A204.1 (cell line): ENCODE measurements around the gene MATN1.

ENCODE experiments used
- FAIRE-seq: peaks from 2 replicates; lab custom pipeline; 2012; peaks lifted over from hg19 to GRCh38; lab: Jason Lieb, UNC

MATN1 gene

GRCh38 chr1:30744060-30744756 lies 20.8 kb upstream of the MATN1 start:
- no peak for FAIRE-seq

GRCh38 chr1:30743584-30744059 lies 20.2 kb upstream of the MATN1 start:
- FAIRE-seq, result no peak

GRCh38 chr1:30742963-30743559 lies 19.7 kb upstream of the MATN1 start:
- FAIRE-seq, result no peak

GRCh38 chr1:30742300-30742962 lies 19.0 kb upstream of the MATN1 start:
- no peak for FAIRE-seq

GRCh38 chr1:30741239-30741894 lies 18.0 kb upstream of the MATN1 start:
- no peak for FAIRE-seq

- no peak for FAIRE-seq
These were observed 17.2 kb upstream of the MATN1 start for GRCh38 chr1:30740251-30741238.

GRCh38 chr1:30739601-30740000 lies 16.2 kb upstream of the MATN1 start:
- no peak for FAIRE-seq

- FAIRE-seq, result no peak
These were observed 15.6 kb upstream of the MATN1 start for GRCh38 chr1:30738715-30739559.

GRCh38 chr1:30738040-30738714 lies 14.8 kb upstream of the MATN1 start:
- FAIRE-seq, result no peak

GRCh38 chr1:30737357-30738039 lies 14.1 kb upstream of the MATN1 start:
- no peak for FAIRE-seq

- FAIRE-seq, result no peak
These were observed 12.5 kb upstream of the MATN1 start for GRCh38 chr1:30735668-30736498.

- no peak for FAIRE-seq
These were observed 11.7 kb upstream of the MATN1 start for GRCh38 chr1:30735124-30735523.

GRCh38 chr1:30734580-30734979 lies 11.2 kb upstream of the MATN1 start:
- FAIRE-seq, result no peak

- no peak for FAIRE-seq
These were observed 10.7 kb upstream of the MATN1 start for GRCh38 chr1:30734106-30734505.

GRCh38 chr1:30733493-30733892 lies 10.1 kb upstream of the MATN1 start:
- no peak for FAIRE-seq

- FAIRE-seq, result no peak
These were observed 9.1 kb upstream of the MATN1 start for GRCh38 chr1:30732277-30732996.

GRCh38 chr1:30731806-30732276 lies 8.5 kb upstream of the MATN1 start:
- FAIRE-seq, result no peak
